ENCODE data around the gene HPCAL1. TPM values are rescaled to one million over a fixed set of nuclear protein-coding genes. Genes with fewer than 3 reads are reported as not detected.

The HPCAL1 gene
- total RNA-seq, 1 donor = 34.4 TPM

DNA sequence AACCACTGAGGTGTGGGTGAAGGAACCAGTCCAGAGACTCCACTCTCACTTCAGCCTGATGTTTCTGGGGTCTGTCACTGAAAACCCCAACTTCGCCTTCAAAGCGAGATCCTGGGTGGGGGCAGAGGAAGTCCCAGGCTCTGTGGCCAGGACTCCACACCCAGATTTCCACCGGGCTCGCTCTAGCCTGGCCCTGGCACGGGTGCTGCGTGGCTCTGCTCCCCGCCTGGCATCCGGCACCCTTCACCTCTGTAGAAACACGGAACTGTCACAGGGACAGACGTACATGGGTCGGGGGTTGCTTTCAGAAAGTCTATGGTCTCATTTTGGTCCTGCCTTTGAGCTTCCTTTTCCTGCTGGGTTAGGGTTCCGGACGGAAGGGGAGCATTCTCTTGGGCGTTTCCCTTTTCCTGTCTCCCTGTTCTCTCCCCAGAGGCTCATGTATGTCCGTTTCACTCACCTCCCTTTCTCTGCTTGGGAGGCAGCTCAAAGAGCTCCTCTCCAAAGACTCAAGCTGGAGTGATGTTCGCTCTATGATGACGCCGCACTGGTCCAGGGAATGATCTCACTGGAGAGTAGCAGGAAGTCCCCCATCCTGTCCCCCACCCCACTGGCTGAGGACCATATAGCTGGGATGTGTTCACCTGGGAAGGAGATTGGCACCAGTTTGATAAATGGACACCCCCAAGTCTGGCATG lies 103.9 kb downstream of the HPCAL1 start:
- TF ChIP-seq, protein P1, sequence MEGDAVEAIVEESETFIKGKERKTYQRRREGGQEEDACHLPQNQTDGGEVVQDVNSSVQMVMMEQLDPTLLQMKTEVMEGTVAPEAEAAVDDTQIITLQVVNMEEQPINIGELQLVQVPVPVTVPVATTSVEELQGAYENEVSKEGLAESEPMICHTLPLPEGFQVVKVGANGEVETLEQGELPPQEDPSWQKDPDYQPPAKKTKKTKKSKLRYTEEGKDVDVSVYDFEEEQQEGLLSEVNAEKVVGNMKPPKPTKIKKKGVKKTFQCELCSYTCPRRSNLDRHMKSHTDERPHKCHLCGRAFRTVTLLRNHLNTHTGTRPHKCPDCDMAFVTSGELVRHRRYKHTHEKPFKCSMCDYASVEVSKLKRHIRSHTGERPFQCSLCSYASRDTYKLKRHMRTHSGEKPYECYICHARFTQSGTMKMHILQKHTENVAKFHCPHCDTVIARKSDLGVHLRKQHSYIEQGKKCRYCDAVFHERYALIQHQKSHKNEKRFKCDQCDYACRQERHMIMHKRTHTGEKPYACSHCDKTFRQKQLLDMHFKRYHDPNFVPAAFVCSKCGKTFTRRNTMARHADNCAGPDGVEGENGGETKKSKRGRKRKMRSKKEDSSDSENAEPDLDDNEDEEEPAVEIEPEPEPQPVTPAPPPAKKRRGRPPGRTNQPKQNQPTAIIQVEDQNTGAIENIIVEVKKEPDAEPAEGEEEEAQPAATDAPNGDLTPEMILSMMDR (IDR thresholded peaks at IDR 0.05; ENCODE audit: insufficient read depth, low read length) = no peak
- no peak for DNase-seq (ENCODE audit: low read depth)
- no peak overlapping the region for H3K4me3 ChIP-seq (ENCODE audit: low read depth, low read length)

DNA sequence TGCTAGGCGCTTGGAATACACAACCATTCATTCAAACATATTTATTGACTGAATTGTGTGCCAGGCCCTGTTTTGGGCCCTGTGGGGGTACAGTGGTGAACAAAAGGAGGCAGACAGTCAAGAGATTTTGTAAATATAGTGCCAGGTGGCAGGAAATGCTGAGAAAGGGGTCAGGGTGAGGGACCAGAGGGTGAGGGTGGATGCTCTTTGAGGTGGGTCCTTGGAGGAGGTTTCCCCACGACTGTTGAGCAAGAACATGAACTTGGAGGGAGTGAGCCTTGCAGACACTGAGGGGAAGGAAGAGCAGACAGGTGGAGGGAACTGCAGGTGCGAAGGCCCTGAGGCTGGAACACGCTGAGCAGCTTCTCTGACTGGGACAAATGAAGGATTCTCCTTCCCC lies 104.7 kb downstream of the HPCAL1 start:
- DNase-seq (ENCODE audit: low read depth) = no peak
- TF ChIP-seq, protein P1 (IDR thresholded peaks at IDR 0.05; ENCODE audit: insufficient read depth, low read length) = no peak
- no peak overlapping the region for H3K4me3 ChIP-seq (ENCODE audit: low read depth, low read length)

DNA sequence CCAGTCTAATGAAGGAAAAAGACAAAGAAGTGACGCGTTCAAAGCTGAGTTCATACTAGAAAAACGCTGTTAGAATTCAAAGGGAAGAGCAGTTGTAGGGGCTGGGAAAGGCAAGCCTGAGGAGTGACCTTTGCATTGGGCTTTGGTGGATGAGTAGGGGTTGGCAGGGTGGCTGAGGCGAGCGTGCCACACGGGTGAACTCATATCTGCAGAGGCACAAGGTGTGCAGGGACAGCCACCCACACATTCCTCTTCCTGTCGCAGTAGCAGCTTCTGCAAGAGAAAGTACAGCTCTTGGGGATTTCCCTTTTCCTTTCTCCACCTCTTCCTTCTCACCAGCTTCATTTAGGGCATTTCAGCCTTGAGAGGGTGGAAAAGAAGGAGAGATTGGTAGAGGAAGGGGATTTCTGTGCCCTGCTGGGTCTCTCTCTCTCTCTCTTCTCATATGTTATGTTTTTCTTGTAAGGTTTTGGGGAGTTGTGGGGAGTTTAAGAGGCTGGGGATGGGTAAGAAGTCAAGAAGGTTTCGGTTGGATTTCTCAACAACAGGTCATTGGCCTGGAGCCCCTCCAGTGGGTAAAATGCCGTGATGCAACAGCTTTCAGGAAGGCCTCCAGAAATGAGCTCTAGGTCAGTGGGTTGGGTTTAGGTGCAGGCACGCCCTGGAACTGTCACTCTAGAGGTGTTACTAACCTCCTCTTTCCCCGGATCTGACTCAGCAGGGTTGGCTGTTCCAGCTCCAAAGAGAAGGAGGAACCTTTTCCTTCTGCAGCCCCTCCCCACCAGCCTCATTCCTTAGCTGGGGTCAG lies 105.3 kb downstream of the HPCAL1 start:
- no peak overlapping the region for H3K4me3 ChIP-seq (ENCODE audit: low read depth, low read length)
- DNase-seq (ENCODE audit: low read depth) = peak; percentile 91

DNA sequence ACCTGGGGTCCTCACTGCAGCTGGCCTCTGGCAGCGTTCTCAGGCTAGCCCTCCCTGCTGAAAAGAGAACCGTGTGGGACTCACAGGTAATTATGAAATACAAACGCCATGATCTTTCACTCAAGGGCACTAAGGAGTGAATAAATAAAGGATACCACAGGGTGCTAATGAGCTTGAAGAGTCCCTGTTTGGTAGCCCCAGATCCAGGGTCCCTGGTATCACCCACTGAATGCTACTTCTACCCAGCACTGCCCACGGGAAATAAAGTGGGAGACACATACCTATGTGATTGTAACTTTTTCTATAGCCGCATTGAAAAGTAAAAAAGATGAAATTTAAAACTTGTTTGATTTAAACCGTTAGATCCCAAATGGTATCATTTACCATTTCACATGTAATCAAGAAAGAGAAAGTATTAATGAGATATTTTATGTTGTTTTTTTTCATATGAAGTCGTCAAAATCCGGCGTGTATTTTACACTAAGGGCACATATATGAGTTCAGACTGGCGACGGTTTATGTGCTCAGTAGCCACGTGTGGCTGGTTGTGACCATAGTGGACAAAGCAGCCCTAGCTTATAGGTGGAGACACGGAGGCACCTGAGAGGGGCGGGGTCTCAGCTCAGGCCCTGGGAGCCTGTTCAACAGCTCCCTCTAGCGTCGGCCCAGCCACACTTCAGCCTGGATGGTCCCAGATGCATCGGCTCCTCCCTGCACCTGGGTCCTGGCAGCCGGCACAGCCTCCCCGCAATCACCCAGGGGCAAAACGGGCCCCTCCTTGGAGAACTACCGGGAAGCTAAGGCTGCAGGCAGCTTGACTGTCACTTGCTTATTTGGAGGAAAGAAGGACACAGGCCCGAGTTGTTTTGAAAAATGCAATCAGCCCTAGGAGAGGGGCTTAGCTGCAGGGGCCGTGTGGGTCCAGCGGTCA lies 106.2 kb downstream of the HPCAL1 start:
- TF ChIP-seq, protein P1 (IDR thresholded peaks at IDR 0.05; ENCODE audit: insufficient read depth, low read length) = peak; percentile 97
- H3K4me3 ChIP-seq (ENCODE audit: low read depth, low read length) = peak overlapping the region; percentile 43

More for the DNA sequence above, 105.3 kb downstream of the HPCAL1 start:
- TF ChIP-seq, protein P1 (IDR thresholded peaks at IDR 0.05; ENCODE audit: insufficient read depth, low read length) = no peak

DNA sequence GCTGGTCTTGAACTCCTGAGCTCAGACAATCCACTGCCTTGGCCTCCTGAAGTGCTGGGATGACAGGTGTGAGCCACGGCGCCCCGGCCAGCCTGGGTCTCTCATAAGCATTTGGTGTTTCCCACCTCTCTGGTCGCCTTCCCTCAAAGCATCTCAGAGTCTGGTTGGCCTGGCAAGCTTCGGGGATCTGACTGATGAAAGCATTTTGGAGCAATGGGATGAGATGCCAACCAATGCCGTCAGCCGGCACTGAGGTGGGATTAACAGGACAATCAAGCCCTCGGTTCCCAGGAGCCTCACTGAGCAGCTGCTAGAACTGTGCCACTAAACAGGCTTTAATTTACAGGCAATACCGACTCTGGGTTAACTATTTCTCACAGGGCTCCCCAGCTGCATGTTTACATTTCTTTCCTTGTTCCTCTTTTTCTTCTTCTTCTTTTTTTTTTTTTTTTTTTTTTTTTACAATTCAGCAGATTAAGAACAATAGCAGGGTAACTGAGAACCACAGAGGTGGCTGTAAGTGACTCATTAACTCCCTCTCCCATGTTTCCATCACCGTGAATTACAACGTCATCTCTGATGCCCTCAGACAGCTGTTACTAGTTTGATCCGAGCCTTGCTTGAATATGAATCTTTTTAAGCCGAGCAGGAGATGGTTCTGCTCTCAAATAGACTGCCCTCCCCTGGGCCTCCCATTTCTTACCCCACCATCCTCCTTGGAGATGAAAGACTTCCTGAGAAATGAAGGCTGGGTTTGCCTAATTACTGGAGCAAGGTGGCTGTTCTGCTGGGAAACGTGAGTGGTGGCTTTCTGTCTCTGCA lies 107.5 kb downstream of the HPCAL1 start:
- H3K4me3 ChIP-seq (ENCODE audit: low read depth, low read length) = no peak overlapping the region
- TF ChIP-seq, protein P1 (IDR thresholded peaks at IDR 0.05; ENCODE audit: insufficient read depth, low read length) = no peak
- DNase-seq (ENCODE audit: low read depth) = no peak

More for the DNA sequence above, 106.2 kb downstream of the HPCAL1 start:
- DNase-seq (ENCODE audit: low read depth) = peak; percentile 70

Measured in fibroblast of the aortic adventitia (primary cell).